RWPE1 (cell line): ENCODE data around the gene GYPC.

Experiments used
- CTCF ChIA-PET: fragments of 350-600 bp; sonication (Branson Sonifier 250); formaldehyde crosslinking; extraction: SDS; loops from one replicate; lab custom pipeline; 2021; lab: Yijun Ruan, JAX
- POLR2A ChIA-PET: fragments of 400-600 bp; formaldehyde crosslinking; extraction: SDS; loops from one replicate; lab custom pipeline; 2020; ENCODE audit warnings: antibody characterized with exemption; ENCODE audit not compliant: low non-redundant PET; lab: Yijun Ruan, JAX
- DNase-seq: peaks from one replicate; pipeline ENCODE4 v3.0.0; 2012; ENCODE audit warnings: low spot score
- H3K27ac ChIP-seq: fragments of 450-650 bp; 2 replicates; pipeline ENCODE4 v1.5.1; 2017
- TF ChIP-seq, protein P1 (sequence below): fragments of 450-650 bp; conservative IDR thresholded peaks from 2 replicates; pipeline ENCODE4 v1.5.1; 2017; ENCODE audit warnings: low read depth, mild to moderate bottlenecking

GYPC gene

GRCh38 chr2:126674075-126674744 is 18.3 kb downstream of the GYPC start:
- POLR2A ChIA-PET, result no interaction called here
- TF ChIP-seq, protein P1, sequence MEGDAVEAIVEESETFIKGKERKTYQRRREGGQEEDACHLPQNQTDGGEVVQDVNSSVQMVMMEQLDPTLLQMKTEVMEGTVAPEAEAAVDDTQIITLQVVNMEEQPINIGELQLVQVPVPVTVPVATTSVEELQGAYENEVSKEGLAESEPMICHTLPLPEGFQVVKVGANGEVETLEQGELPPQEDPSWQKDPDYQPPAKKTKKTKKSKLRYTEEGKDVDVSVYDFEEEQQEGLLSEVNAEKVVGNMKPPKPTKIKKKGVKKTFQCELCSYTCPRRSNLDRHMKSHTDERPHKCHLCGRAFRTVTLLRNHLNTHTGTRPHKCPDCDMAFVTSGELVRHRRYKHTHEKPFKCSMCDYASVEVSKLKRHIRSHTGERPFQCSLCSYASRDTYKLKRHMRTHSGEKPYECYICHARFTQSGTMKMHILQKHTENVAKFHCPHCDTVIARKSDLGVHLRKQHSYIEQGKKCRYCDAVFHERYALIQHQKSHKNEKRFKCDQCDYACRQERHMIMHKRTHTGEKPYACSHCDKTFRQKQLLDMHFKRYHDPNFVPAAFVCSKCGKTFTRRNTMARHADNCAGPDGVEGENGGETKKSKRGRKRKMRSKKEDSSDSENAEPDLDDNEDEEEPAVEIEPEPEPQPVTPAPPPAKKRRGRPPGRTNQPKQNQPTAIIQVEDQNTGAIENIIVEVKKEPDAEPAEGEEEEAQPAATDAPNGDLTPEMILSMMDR, result no peak
- CTCF ChIA-PET, result no interaction called here
- DNase-seq, result no peak
- no peak overlapping the region for H3K27ac ChIP-seq

DNA sequence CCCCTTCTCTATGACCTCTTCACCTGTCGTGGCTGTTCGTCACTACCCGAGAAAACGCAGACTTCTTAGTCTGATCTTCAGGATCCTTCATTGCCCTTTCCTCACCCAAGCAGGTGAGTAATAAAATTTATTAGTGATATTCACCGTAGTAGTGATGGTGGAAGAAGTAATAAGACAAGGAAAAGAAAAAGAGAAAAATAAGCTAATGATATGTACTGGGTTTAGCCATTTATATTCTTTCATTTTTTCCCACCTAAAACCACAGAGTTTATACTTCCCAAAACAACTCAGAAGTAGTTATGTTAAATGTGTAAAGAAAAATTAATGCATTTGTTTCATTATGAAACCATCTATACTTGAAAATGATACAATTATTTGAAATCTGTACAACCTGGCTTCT is 19.7 kb downstream of the GYPC start:
- no peak for DNase-seq
- TF ChIP-seq, protein P1, result no peak
- ChIA-PET CTCF (no interaction called here), POLR2A (no interaction called here)
- H3K27ac ChIP-seq, result no peak overlapping the region

GRCh38 chr2:126676221-126677175 is 20.5 kb downstream of the GYPC start:
- CTCF ChIA-PET, result no interaction called here
- POLR2A ChIA-PET, result no interaction called here
- TF ChIP-seq, protein P1, result no peak
- DNase-seq, result no peak
- H3K27ac ChIP-seq, result no peak overlapping the region

DNA sequence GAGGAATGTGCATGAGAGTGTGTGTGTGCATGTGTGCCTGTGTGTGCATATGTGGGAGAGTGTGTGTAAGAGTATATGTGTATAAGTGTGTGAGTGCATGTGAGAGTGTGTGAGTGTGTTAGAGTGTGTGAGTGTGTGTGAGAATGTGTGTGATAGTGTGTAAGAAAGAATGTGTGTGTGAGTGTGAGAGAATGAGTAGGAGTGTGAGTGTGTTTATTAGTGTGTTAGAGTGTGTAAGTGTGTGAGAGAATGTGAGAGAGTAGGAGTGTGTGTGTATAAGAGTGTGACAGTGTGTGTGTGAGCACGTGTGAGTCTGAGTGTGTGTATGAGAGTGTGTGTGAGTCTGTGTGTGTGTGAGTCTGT is 21.2 kb downstream of the GYPC start:
- H3K27ac ChIP-seq, result no peak overlapping the region
- POLR2A ChIA-PET, result no interaction called here
- TF ChIP-seq, protein P1, result no peak
- CTCF ChIA-PET, result no interaction called here
- no peak for DNase-seq

DNA sequence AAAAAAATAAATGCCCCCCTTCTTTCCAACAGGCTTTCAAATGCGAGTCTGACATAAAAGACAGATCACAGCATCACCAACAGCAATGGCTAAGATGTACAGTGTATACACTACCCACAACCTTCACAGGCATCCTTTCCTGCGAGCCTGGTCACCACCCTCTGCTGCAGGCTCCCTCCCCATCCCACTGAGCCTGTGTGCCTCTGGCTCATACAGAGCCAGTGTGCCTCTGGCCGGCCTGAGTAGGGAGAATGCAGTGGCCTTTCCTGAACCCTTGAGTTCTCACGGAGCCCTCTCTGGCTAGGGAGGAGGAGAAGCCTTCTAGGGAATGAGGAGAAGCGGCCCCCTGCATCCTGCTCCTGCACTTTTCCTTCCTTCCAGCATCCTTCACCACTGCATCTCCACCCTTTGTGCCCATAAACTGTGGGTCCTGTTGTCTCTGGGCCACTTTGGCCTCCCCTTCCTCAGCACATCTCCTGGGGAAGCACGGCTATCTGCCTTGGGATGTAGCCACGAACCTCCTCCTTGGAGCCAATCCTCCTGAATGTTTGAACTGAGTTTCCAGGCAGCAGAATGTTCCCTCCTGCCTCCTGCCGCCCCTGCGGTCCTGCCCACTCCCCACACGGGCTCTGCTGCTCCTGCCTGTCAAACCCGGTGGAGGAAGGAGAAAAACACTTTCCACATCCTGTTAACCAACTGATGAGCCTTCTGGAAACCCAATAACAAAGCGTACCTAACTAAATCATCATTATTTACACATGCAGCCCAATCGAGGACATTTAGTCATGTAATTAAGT is 22.5 kb downstream of the GYPC start:
- TF ChIP-seq, protein P1, result no peak
- ChIA-PET CTCF (no interaction called here), POLR2A (no interaction called here)
- H3K27ac ChIP-seq, result no peak overlapping the region
- no peak for DNase-seq

DNA sequence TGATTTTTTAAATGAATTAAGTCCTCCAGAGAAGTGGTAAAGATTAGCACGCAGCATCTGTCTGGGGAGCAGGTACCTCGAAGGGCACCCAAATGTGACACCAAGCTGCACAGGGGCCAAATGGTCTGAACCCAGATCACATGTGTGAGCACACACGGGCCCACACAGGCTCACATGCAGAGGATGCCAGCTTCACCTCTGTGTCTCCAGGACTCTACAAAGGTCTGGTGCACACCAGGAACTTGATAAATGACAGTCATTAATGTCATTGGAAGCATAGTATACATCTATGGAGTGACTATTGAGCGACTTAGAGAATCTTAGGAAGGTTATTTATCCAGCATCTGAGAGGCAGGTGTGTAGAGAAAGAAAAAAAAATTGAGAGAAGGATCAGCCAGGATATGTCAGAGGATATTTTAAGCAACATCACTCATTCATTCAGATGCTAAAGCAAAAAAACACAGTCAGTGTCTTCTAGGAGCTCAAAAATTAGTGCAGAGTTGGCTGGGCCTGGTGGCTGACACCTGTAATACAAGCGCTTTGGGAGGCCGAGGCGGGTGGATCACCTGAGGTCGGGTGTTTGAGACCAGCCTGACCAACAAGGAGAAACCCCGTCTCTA is 23.2 kb downstream of the GYPC start:
- no peak for DNase-seq
- CTCF ChIA-PET, result no interaction called here
- POLR2A ChIA-PET, result no interaction called here
- TF ChIP-seq, protein P1, result no peak
- no peak overlapping the region for H3K27ac ChIP-seq
